Endothelial cell of umbilical vein (primary cell): ENCODE measurements around the gene NSA2.

ENCODE experiments used
- EZH2 ChIP-seq: IDR thresholded peaks from 2 replicates; pipeline ENCODE4 v1.6.1; 2012; ENCODE audit warnings: borderline replicate concordance, low read depth, mild to moderate bottlenecking, moderate library complexity, low read length, inconsistent platforms; ENCODE audit not compliant: severe bottlenecking
- FOS ChIP-seq: IDR thresholded peaks from 2 replicates; pipeline ENCODE4 v1.6.1; 2011; ENCODE audit warnings: mild to moderate bottlenecking, low read length, moderate library complexity, borderline replicate concordance; ENCODE audit not compliant: insufficient read depth
- GATA2 ChIP-seq: IDR thresholded peaks from 2 replicates; pipeline ENCODE4 v1.7.0; 2011; ENCODE audit warnings: low read depth, mild to moderate bottlenecking, moderate library complexity, mixed read lengths, low read length; ENCODE audit not compliant: insufficient read length, insufficient read depth
- POLR2A ChIP-seq: IDR thresholded peaks from 2 replicates; pipeline ENCODE4 v1.6.1; 2012; ENCODE audit warnings: low read depth, mild to moderate bottlenecking, control low read depth, low read length
- POLR2AphosphoS5 ChIP-seq: IDR thresholded peaks from 2 replicates; pipeline ENCODE4 v1.6.1; 2012; ENCODE audit warnings: low read depth, mild to moderate bottlenecking, control low read depth, low read length, moderate library complexity; ENCODE audit not compliant: insufficient read depth
- TF ChIP-seq, protein P1 (sequence below), 2 donors: IDR thresholded peaks; 1 replicate in 1 of 2; 2 replicates in 1 of 2; pipeline ENCODE4 v1.5.1; 2011; ENCODE audit warnings: low read length in 2 of 2, mild to moderate bottlenecking in 2 of 2, moderate library complexity in 2 of 2, control low read depth in 1 of 2, inconsistent platforms in 1 of 2, low read depth in 1 of 2; ENCODE audit not compliant: insufficient read depth in 1 of 2; ENCODE audit errors: extremely low read depth in 1 of 2

DNA sequence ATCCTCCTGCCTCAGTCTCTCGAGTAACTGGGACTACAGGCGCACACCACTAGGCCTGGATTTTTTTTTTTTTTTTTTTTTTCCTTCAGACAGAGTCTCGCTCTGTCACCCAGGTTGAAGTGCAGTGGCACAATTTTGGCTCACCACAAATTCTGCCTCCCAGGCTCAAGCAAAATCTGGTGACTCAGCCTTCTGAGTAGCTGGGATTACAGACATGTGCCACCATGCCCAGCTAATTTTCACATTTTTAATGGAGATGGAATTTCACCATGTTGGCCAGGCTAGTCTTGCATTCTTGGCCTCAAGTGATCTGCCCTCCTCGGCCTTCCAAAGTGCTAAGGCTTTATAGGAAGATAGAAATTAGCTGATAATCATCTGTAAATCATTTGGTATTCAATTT, 43.9 kb downstream of the NSA2 start:
- TF ChIP-seq, protein P1, sequence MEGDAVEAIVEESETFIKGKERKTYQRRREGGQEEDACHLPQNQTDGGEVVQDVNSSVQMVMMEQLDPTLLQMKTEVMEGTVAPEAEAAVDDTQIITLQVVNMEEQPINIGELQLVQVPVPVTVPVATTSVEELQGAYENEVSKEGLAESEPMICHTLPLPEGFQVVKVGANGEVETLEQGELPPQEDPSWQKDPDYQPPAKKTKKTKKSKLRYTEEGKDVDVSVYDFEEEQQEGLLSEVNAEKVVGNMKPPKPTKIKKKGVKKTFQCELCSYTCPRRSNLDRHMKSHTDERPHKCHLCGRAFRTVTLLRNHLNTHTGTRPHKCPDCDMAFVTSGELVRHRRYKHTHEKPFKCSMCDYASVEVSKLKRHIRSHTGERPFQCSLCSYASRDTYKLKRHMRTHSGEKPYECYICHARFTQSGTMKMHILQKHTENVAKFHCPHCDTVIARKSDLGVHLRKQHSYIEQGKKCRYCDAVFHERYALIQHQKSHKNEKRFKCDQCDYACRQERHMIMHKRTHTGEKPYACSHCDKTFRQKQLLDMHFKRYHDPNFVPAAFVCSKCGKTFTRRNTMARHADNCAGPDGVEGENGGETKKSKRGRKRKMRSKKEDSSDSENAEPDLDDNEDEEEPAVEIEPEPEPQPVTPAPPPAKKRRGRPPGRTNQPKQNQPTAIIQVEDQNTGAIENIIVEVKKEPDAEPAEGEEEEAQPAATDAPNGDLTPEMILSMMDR (IDR thresholded peaks at IDR 0.05; ENCODE audit: extremely low read depth in 1 of 2, insufficient read depth in 1 of 2, low read depth in 1 of 2, low read length in 2 of 2) = no peak
- no peak for TF ChIP-seq POLR2A
- no peak for TF ChIP-seq POLR2AphosphoS5
- TF ChIP-seq EZH2 = no peak
- no peak for TF ChIP-seq GATA2
- TF ChIP-seq FOS = no peak
